A549 treated with dexamethasone at 1 μM for 4 hours (cell line): ENCODE results near the gene SEPTIN2. TPM values are rescaled to one million over a fixed set of nuclear protein-coding genes. Genes with fewer than 3 reads are reported as not detected.

Experiments used
- total RNA-seq: library from RNA; stranded (reverse); fragments of 200-300 nt; extraction: Qiagen RNA extraction; gene quantifications from 5 replicates; pipeline ENCODE4 v1.2.3, GENCODE V29; 2022

The SEPTIN2 gene
- total RNA-seq, result 240 to 299 TPM (median 280 TPM) in 5 replicates

DNA sequence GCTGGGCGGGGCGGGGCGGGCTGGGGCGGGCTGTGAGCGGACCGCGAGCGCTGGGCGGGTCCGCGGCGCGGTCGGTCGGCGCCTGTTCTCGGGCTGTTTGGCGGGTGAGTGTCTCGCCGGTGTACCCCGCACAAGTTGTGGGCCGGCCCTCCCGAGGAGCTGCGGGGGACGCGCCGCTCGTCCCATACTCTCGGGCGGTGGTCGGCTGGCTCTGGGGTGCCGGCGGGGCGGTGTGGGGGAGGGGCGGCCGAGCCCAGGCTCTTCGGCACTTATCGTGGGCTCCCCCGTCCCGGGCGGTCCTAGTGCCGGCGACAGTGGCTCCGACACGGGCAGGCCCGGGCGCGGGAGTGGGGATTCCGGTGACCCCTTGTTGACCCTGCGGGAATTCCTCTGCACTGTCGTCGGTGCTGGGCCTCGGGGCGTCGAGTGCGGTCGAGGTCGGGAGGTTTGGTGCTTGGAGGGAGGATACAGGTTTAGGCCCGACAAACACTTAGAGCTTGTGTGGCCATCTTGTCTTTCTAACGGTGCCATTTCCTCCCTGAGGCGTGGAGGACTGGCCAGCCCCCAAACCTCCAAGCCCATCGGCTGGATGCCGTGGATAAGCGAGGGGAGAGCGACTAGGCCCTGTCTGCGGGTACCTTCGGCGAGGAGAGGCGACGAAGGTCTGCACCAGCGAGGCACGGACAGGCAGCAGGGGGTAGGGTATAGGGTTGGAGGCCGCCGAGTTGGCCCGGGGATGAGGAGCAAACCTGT, at the start of gene SEPTIN2:
SEPTIN2 (plus strand) TSS at position 47 of the 753 bp plus-strand sequence. CDS start 8,308 bp downstream, outside the sequence.

DNA sequence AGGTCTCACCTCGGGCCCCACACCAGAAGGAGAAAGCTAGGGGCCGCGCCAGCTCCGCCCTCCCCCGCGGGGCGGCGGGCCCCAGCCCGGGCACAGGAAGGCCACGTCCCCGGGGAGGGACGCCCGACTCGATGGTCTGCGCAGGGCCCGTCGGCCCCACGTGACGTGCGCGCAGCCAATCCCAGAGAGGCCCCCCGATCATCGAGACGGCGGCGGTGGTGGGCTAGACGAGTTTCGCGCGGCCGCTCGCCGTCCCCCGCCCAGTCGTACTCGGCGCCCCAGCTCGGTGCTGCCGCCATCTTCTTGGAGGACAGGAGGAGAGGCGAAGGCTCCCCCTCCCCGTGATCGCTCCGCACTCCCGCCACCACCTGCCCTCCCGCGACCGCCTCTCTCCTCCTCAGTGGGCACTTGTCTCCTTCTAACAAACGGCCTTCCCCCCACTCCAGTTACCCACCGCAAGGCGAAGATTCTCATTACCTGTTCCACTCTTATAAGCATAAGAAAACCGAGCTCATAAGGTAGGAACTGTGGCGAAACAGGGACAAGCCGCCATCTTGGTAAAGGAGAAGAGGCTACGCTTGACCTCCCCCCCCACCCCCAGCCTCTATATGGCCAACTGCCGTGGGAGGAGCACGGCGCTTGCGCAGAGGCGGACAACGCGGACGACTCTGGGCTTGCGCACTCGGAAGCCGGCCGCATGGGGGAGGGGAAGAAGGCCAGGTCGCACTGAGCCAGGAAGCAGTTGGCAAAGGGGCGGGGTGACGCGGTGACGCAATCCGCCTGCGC, 439 bp upstream of the SEPTIN2 start, which contains the start of gene HDLBP:
HDLBP (minus strand) TSS at position 580 of the 786 bp plus-strand sequence. CDS start 48,803 bp downstream, outside the sequence.

DNA sequence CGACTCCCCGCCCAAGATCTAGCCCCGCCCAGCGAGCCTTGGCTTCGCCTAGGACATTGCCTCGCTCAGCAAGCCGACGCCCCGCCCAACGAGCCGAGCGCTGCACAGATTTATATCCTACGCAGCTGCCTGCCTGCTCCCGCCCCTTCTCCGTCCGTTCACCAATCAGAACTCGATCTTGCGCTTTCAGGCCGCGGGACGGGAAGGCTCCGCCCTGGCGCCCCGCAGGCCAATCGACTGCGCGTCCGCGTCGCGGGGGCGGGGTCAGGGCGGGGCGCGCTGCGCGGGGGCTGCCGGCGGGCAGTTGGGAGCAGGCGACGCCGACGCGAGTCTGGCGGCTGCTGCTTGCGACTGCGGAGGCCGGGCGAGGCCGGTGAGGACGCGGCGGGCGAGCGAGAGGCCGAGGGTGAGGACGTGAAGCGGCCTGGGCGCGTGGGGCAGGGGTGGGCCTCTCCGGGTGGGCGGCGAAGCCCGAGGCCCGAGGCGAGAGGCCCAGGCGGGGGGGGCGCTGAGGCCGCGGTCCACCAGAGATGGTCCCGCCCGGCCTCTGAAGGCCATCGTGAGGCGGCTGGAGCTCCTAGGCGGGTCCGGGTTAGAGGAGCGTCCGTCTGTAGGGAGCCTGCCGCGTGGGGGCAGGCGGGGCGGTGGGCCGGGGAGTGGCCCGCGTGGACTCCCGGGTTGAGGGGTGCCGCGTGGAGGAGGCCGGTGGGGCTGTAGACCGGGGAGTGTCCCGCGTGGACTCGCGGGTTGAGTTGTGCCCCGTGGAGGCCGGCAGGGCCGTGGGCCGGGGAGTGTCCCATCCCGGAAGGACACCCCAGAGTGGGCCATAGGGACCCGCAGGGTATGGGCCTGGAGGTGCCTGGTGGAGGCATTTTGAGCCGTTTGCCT, 40.5 kb downstream of the SEPTIN2 start, which contains the start of gene FARP2:
FARP2 (plus strand) TSS at position 303 of the 888 bp plus-strand sequence. CDS start 16,823 bp downstream, outside the sequence.

Other genes starting within 250 kb of the SEPTIN2 start
- gene MTERF4, start 213.6 kb upstream of the SEPTIN2 start, total RNA-seq, result 23.9 to 26.4 TPM (median 25.6 TPM) in 5 replicates
- gene PASK, start 166.5 kb upstream of the SEPTIN2 start, total RNA-seq, result 5.1 to 7.5 TPM (median 7.0 TPM) in 5 replicates
- gene PPP1R7, start 165.5 kb upstream of the SEPTIN2 start, total RNA-seq, result 57.9 to 75.6 TPM (median 59.5 TPM) in 5 replicates
- 1.7 to 2.1 TPM (median 1.9 TPM) in 5 replicates for gene ANO7, start 127.2 kb upstream of the SEPTIN2 start, total RNA-seq
- gene HDLBP, start 253 bp upstream of the SEPTIN2 start, total RNA-seq, result 276 to 309 TPM (median 295 TPM) in 5 replicates
- gene FARP2, start 40.4 kb downstream of the SEPTIN2 start, total RNA-seq, result 19.2 to 33.4 TPM (median 29.6 TPM) in 5 replicates
- gene STK25, start 192.7 kb downstream of the SEPTIN2 start, total RNA-seq, result 81.1 to 126 TPM (median 115 TPM) in 5 replicates
- 27.5 to 36.8 TPM (median 32.0 TPM) in 5 replicates for gene BOK, start 242.8 kb downstream of the SEPTIN2 start, total RNA-seq